H1 (cell line): ENCODE results near the gene POU5F1. TPM values are rescaled to one million over a fixed set of nuclear protein-coding genes. Genes with fewer than 3 reads are reported as not detected.

Experiments
- CTCF ChIA-PET: fragments of 300-600 bp; sonication (Branson Sonifier 250); formaldehyde crosslinking; loops from one replicate; lab custom pipeline; 2021; ENCODE audit not compliant: partially characterized antibody; lab: Charles Lee
- POLR2A ChIA-PET: fragments of 300-600 bp; sonication (Branson Sonifier 250); formaldehyde crosslinking; loops from one replicate; lab custom pipeline; 2021; ENCODE audit warnings: inconsistent platforms; ENCODE audit not compliant: partially characterized antibody; lab: Charles Lee
- DNase-seq, 2 experiments: peaks; one replicate each; pipeline versions ENCODE4 v3.0.0 to v3.0.0-alpha.2; 2010 to 2022; ENCODE audit warnings: low spot score in 2 of 2, low read depth in 1 of 2, mixed read lengths in 1 of 2
- FAIRE-seq: peaks from 2 replicates; lab custom pipeline; 2011; peaks lifted over from hg19 to GRCh38; lab: Jason Lieb, UNC
- H2AFZ ChIP-seq: 2 replicates; pipeline ENCODE4 v1.8.1; 2012; ENCODE audit warnings: low read length, inconsistent platforms
- H2AK5ac ChIP-seq: 2 replicates; pipeline ENCODE4 v1.6.1; 2013; ENCODE audit warnings: low read depth, low read length
- H2BK120ac ChIP-seq: replicated peaks from 2 replicates; pipeline ENCODE3; 2013; ENCODE audit warnings: low read depth, low read length, inconsistent platforms
- H2BK12ac ChIP-seq: 2 replicates; pipeline ENCODE4 v1.6.1; 2013; ENCODE audit warnings: low read depth, low read length
- H2BK15ac ChIP-seq: 2 replicates; pipeline ENCODE4 v1.6.1; 2013; ENCODE audit warnings: low read length
- H2BK20ac ChIP-seq: 2 replicates; pipeline ENCODE4 v1.6.1; 2013; ENCODE audit warnings: low read length
- H2BK5ac ChIP-seq: 2 replicates; pipeline ENCODE4 v1.6.1; 2013; ENCODE audit warnings: low read depth, low read length
- H3K14ac ChIP-seq: 2 replicates; pipeline ENCODE4 v1.6.1; 2013; ENCODE audit warnings: inconsistent platforms; ENCODE audit not compliant: insufficient read length
- H3K18ac ChIP-seq: 2 replicates; pipeline ENCODE4 v1.6.1; 2013; ENCODE audit warnings: low read length; ENCODE audit errors: extremely low read depth
- H3K23ac ChIP-seq: 2 replicates; pipeline ENCODE4 v1.6.1; 2013; ENCODE audit warnings: inconsistent platforms; ENCODE audit not compliant: insufficient read length
- H3K23me2 ChIP-seq: 2 replicates; pipeline ENCODE4 v1.6.1; 2013; ENCODE audit warnings: low read depth, low read length
- H3K27ac ChIP-seq: 2 replicates; pipeline ENCODE4 v1.6.1; 2011; ENCODE audit warnings: low read depth, low read length, inconsistent platforms
- H3K27me3 ChIP-seq, 4 experiments: replicated peaks in 1 of 4; 1 replicate in 1 of 4; 2 replicates in 3 of 4; pipeline versions ENCODE4 v1.6.1 to v1.8.1; 2011 to 2013; ENCODE audit warnings: low read length in 3 of 4, mild to moderate bottlenecking in 3 of 4, inconsistent platforms in 2 of 4, mixed read lengths in 2 of 4, moderate library complexity in 1 of 4; ENCODE audit not compliant: control insufficient read depth in 3 of 4, insufficient read depth in 3 of 4; ENCODE audit errors: extremely low read depth in 1 of 4
- H3K36me3 ChIP-seq, 4 experiments: 2 replicates each; pipeline versions ENCODE4 v1.6.1 to v1.8.1; 2011 to 2013; ENCODE audit warnings: mild to moderate bottlenecking in 4 of 4, low read length in 3 of 4, moderate library complexity in 2 of 4, control low read depth in 1 of 4, inconsistent platforms in 1 of 4; ENCODE audit not compliant: insufficient read depth in 4 of 4, control insufficient read depth in 2 of 4
- H3K4ac ChIP-seq: replicated peaks from 2 replicates; pipeline ENCODE3; 2013; ENCODE audit warnings: low read length, low read depth, mixed read lengths, inconsistent platforms; ENCODE audit not compliant: insufficient read length
- H3K4me1 ChIP-seq, 4 experiments: replicated peaks in 1 of 4; 1 replicate in 1 of 4; 2 replicates in 3 of 4; pipeline versions ENCODE4 v1.6.1 to v1.8.1; 2011 to 2013; ENCODE audit warnings: low read length in 3 of 4, inconsistent platforms in 2 of 4, mixed read lengths in 1 of 4; ENCODE audit not compliant: insufficient read depth in 4 of 4, control insufficient read depth in 3 of 4
- H3K4me2 ChIP-seq, 2 experiments: 2 replicates each; pipeline versions ENCODE4 v1.6.1 to v1.8.1; 2011 to 2013; ENCODE audit warnings: low read depth in 2 of 2, low read length in 2 of 2, control low read depth in 1 of 2, inconsistent platforms in 1 of 2, mild to moderate bottlenecking in 1 of 2; ENCODE audit not compliant: insufficient read depth in 1 of 2
- H3K4me3 ChIP-seq, 4 experiments: fragments of 200-600, 300-600 bp in 1 of 4; sonication (generic), shearing (Covaris generic), sonication (Bioruptor Twin) in 1 of 4; 2 replicates each; pipeline versions ENCODE4 v1.5.1 to v1.8.1; 2011 to 2016; ENCODE audit warnings: low read length in 4 of 4, low read depth in 3 of 4, control low read depth in 2 of 4, inconsistent platforms in 2 of 4, mild to moderate bottlenecking in 2 of 4, mixed read lengths in 1 of 4, moderate library complexity in 1 of 4; ENCODE audit not compliant: insufficient read depth in 2 of 4; ENCODE audit errors: extremely low read depth in 1 of 4
- H3K56ac ChIP-seq: replicated peaks from 2 replicates; pipeline ENCODE3; 2013; ENCODE audit warnings: low read depth, mild to moderate bottlenecking, mixed read lengths, low read length, inconsistent platforms; ENCODE audit not compliant: insufficient read length
- H3K79me1 ChIP-seq: 2 replicates; pipeline ENCODE4 v1.6.1; 2013; ENCODE audit warnings: low read depth, low read length, control low read depth
- H3K79me2 ChIP-seq, 2 experiments: 2 replicates each; pipeline versions ENCODE4 v1.6.1 to v1.8.1; 2012 to 2013; ENCODE audit warnings: low read length in 2 of 2, mild to moderate bottlenecking in 2 of 2, inconsistent platforms in 1 of 2; ENCODE audit not compliant: insufficient read depth in 2 of 2, control insufficient read depth in 1 of 2
- H3K9ac ChIP-seq, 4 experiments: replicated peaks in 1 of 4; 1 replicate in 1 of 4; 2 replicates in 3 of 4; pipeline versions ENCODE4 v1.6.1 to v1.8.1; 2011 to 2013; ENCODE audit warnings: low read depth in 3 of 4, low read length in 3 of 4, control low read depth in 2 of 4, mild to moderate bottlenecking in 2 of 4, moderate library complexity in 2 of 4, inconsistent platforms in 1 of 4; ENCODE audit errors: extremely low read depth in 1 of 4
- H3K9me3 ChIP-seq, 2 experiments: 2 replicates each; pipeline versions ENCODE4 v1.6.1 to v1.8.1; 2012 to 2013; ENCODE audit warnings: mild to moderate bottlenecking in 2 of 2, moderate library complexity in 2 of 2, control low read depth in 1 of 2, inconsistent platforms in 1 of 2, low read depth in 1 of 2, low read length in 1 of 2, mixed read lengths in 1 of 2; ENCODE audit not compliant: insufficient read depth in 2 of 2
- H4K20me1 ChIP-seq, 2 experiments: replicated peaks in 1 of 2; 2 replicates each; pipeline versions ENCODE3 to v1.8.1; 2011 to 2013; ENCODE audit warnings: inconsistent platforms in 2 of 2, low read length in 2 of 2, mild to moderate bottlenecking in 1 of 2; ENCODE audit not compliant: insufficient read depth in 2 of 2, control insufficient read depth in 1 of 2
- H4K5ac ChIP-seq: 2 replicates; pipeline ENCODE4 v1.6.1; 2013; ENCODE audit warnings: low read length, low read depth, mixed read lengths, inconsistent platforms; ENCODE audit not compliant: insufficient read length
- H4K8ac ChIP-seq: 2 replicates; pipeline ENCODE4 v1.8.0; 2013; ENCODE audit warnings: mild to moderate bottlenecking, moderate library complexity, low read length, inconsistent platforms; ENCODE audit not compliant: insufficient read depth; ENCODE audit errors: extremely low read depth
- H4K91ac ChIP-seq: replicated peaks from 2 replicates; pipeline ENCODE3; 2013; ENCODE audit warnings: low read length, mixed read lengths, inconsistent platforms; ENCODE audit not compliant: insufficient read length
- KDM5A ChIP-seq: fragments of 200-600 bp; IDR thresholded peaks from 2 replicates; pipeline ENCODE4 v1.7.1; 2012; ENCODE audit warnings: mild to moderate bottlenecking, low read length, inconsistent platforms, mixed read lengths
- POLR2AphosphoS5 ChIP-seq: IDR thresholded peaks from 2 replicates; pipeline ENCODE4 v1.6.1; 2011; ENCODE audit warnings: low read depth, low read length
- WGBS, 2 experiments: shearing (Covaris generic) in 1 of 2; methylation state at CpG; one replicate each; pipeline versions ENCODE4 v1.1.6 to v1.1.7; 2013 to 2015; ENCODE audit warnings: low lambda C conversion rate in 2 of 2, mixed read lengths in 2 of 2, inconsistent platforms in 1 of 2, low coverage in 1 of 2, missing lambda C conversion rate in 1 of 2; ENCODE audit not compliant: insufficient replicate concordance in 2 of 2, insufficient coverage in 1 of 2, insufficient read length in 1 of 2; ENCODE audit errors: extremely low coverage in 1 of 2, missing lambda C conversion rate in 1 of 2; 5-methylcytosine and 5-hydroxymethylcytosine counted together
- polyA plus RNA-seq, 7 experiments: library from polyadenylated mRNA; depleted of rRNA in 3 of 7; stranded (reverse) in 5 of 7; unstranded in 2 of 7; fragments of >200 nt in 5 of 7; fragments of 200-250 nt in 2 of 7; gene quantifications; 1 replicate in 5 of 7; 2 replicates in 1 of 7; 4 replicates in 1 of 7; pipeline versions ENCODE4 v1.2.1 to v1.2.3, GENCODE V29; 2011 to 2013; ENCODE audit warnings: missing spikeins in 2 of 7, mixed read lengths in 2 of 7
- total RNA-seq: library from RNA; stranded (reverse); fragmentation: NEBNext Ultra II Directional; extraction: Animal tissue kit (Norgen Biotek cat#: 25700); gene quantifications from 2 replicates; pipeline ENCODE4 v1.2.1, GENCODE V29; 2021

The POU5F1 gene
- total and polyA plus RNA-seq, 2 of the 8 experiments (the other 6 are each of a cell fraction or from before 2014, with no cell fraction given): 2,437 to 2,526 TPM

DNA sequence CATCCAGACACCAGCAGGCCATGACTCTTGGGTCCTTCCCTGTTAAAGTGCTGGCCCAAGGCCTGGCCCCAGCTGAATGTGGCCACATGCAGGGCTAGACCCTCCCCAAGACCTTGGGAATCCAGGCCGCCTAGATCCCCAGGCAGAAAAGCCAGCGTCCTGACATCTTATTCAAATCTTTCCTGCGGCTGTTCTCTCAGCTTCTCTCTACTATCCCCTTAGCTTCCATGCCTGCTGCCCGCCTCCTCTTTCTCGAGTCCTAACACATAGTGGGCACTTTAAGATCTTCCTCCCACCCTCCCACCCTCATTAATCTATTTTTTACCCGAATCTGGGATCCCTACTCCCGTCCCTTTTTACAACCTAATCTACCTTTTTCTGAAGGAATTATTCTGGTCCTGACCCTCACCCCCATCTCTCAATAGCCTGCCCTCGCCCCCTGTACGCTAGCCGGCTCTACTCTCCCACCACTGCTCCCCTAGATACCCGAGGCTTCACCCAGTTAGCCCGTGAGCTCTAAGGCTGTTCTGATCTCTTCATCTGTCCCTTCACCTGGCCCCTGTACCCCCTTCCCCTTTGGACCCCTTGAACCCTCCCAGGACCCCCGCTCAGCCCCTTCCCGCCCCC is 12.9 kb downstream of the POU5F1 start, which contains the start of gene CCHCR1:
Gene CCHCR1, minus strand, starts transcription at position 290 of the 627 bp plus-strand sequence. Its CDS starts 202 bp downstream, at position 88.
- Histone ChIP-seq H3K4me3 (peak within 1 kb of the TSS; percentile 62 to 76 (median 68)), H2BK120ac (no peak within 1 kb of the TSS), H3K23ac (no peak within 1 kb of the TSS), H2BK12ac (peak within 1 kb of the TSS; percentile 86; the same call in 1 of the 2 replicates), H3K79me1 (no peaks in the 10 kb centered on the region), H3K79me2 (no peaks in the 10 kb centered on the region), H2AK5ac (peak within 1 kb of the TSS; percentile 89; the same call in 1 of the 2 replicates), H3K9me3 (no peaks in the 10 kb centered on the region), H3K27me3 (no peaks in the 10 kb centered on the region), H3K18ac (peak within 1 kb of the TSS; percentile 91), H4K20me1 (peaks cover 1 to 2% of the 10 kb centered on the region in 2 experiments), H2BK15ac (peak within 1 kb of the TSS; percentile 73), H3K14ac (no peak within 1 kb of the TSS), H2BK20ac (no peak within 1 kb of the TSS), H3K56ac (peak within 1 kb of the TSS; percentile 36), H3K4me2 (peak within 1 kb of the TSS; percentile 85 to 94), H4K8ac (no peak within 1 kb of the TSS), H3K4ac (peak within 1 kb of the TSS; percentile 87), H3K36me3 (peaks cover 2 to 31% (median 5%) of the 10 kb centered on the region in 4 experiments; a peak in 6 of 8 replicates), H3K23me2 (peaks cover 14% of the 10 kb centered on the region), H3K27ac (no peak within 1 kb of the TSS; the same call in 1 of the 2 replicates), H4K91ac (peak within 1 kb of the TSS; percentile 41), H2AFZ (no peak within 1 kb of the TSS), H2BK5ac (peak within 1 kb of the TSS; percentile 69; the same call in 1 of the 2 replicates), H3K9ac (peak within 1 kb of the TSS; percentile 46 to 73 (median 64); a peak in 5 of 7 replicates), H3K4me1 (peaks cover 0 to 22% (median 17%) of the 10 kb centered on the region in 4 experiments; a peak in 6 of 7 replicates), H4K5ac (peak within 1 kb of the TSS; percentile 80)
- ChIA-PET POLR2A (interaction anchor here (61.6 to 68.5 kb wide), 2 partner anchors 10 to 11 kb away, joined by 2251 read pairs; partner anchors contain the start of genes CCHCR1, CDSN, POU5F1 and PSORS1C1), CTCF (interaction anchor here (1.1 to 6.3 kb wide), 11 partner anchors 9 to 74 kb away, joined by 3 to 45 read pairs (median 11); partner anchors contain the start of genes POU5F1 and PSORS1C2)
- FAIRE-seq: no peak
- DNase-seq: no peak
- 21% methylated on average over 10 of the region's 14 CpGs; no CpG with 5 or more reads in 1 of the 2 experiments for WGBS, 2 experiments
- TF ChIP-seq KDM5A: no peak
- TF ChIP-seq POLR2AphosphoS5: no peak
